ENCODE results near the gene COQ8A.
"Not testable (repeated sequence)": the region's sequence is repeated elsewhere in the genome, so short reads cannot be mapped to it uniquely, and the experiment has no call there.

The COQ8A gene

GRCh38 chr1:226929260-226930111, 10.6 kb upstream of the COQ8A start:
- not testable (repeated sequence) for DNase-seq

- DNase-seq, result no peak
Observed at GRCh38 chr1:226934483-226935237, 5.4 kb upstream of the COQ8A start.

DNA sequence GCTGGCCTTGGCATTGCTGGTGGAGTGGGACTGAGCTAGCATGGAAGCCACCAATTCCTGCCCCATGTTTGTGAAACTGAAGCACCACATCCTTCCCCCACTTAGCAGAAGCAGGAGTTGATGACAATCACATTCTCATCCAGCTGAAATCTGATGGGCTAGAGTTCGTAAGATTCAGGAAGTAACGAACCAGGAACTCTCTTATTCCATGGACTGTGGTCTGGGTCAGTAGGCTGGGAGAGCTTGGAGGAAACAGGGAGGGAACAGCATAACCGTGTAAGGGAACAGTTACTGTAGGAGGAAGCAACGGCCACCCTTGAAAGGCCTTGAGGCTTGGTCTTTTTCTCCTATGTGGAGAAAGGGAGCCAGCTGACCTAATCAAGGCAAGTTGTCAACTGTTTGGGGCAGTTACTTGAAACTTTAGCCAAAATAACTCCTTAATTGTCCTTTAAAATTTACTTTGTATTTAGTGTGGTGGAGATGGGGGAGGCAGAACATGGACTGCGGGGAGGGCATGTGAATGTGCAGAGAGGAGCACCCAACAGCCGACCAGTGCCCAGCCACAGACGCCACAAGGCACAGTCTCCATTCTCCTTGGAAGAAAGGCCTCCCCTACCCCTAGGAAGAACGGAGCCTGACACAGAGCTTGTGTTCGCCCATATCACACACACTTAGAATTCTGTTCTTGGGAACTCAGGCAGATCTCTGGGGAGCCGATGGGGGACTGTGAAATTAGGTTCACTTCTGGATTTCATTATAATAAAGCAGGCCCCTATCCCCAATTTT, 2.0 kb upstream of the COQ8A start:
- DNase-seq, result peak; percentile 9

DNA sequence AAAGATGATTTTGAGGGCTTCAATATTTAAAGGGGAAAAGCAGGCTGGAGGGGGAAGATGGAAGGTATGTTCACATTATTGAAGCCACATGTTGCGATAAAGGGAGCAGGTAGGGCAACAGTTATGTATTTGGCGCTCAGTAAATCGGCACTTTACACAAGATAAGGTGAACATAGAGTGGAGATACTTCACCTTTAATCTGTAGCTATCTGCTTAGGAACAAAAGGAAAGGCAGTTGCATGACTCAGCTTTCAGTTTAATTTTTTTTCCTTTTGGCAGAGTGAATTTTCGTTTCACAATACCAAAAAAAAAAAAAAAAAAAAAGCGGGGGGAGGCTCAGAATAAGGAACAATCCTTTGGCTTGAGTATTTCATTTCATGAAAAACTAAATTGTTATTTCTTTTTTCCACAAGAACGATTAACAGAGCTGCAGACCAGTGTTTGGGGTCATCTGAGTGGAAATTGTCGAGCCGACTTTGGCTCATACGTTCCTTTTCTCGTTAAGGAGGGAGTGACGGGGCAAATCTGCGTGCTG, 1.1 kb upstream of the COQ8A start:
- DNase-seq, result peak; percentile 81

DNA sequence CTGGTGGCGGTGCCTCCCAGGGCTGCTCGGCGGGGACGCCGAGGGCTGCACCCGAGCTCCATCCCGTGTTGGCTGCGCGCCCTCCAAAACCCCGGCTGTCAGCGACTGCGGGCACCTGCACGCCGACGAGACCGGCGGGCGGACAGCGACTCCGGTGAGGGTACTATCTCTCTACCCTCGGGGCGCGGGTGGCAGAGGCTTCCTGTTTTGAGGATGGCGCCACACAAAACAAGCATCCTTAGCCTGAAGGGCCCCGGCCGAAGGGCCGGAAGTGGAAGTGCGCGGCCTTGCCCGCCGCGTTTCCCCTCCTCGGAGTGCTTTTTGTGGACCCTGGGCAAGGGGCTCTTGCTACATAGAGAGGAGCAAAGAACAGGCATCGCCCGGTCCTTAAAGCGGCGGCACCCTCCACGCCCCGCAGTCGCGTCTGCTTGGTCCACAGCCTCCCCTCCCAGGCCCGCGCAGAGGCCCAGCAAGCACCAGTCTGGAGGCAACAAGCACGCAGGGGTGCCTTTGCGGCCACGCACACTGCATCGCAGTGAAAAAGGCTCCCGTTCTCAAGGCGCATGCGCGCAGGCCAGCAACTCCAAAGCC, 561 bp upstream of the COQ8A start:
- DNase-seq, result peak; percentile 85

DNA sequence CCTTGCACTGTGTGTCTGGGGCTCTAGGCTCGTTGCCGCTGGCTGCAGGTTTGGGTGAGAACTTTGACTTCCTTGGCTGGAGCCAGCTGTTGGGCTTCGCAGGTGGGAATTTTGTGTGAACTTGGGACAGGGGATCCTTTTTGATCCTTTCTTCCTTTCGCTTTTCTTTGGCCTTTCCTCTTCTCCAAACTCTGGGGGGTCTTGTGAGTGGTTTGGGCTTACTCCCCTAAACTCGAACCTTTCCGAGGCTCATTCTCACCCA, 643 bp downstream of the COQ8A start:
- no peak for DNase-seq

- DNase-seq, result no peak
Observed at GRCh38 chr1:226942392-226942791, 2.3 kb downstream of the COQ8A start.

- DNase-seq, result no peak
Observed at GRCh38 chr1:226943156-226943555, 3.1 kb downstream of the COQ8A start.

DNA sequence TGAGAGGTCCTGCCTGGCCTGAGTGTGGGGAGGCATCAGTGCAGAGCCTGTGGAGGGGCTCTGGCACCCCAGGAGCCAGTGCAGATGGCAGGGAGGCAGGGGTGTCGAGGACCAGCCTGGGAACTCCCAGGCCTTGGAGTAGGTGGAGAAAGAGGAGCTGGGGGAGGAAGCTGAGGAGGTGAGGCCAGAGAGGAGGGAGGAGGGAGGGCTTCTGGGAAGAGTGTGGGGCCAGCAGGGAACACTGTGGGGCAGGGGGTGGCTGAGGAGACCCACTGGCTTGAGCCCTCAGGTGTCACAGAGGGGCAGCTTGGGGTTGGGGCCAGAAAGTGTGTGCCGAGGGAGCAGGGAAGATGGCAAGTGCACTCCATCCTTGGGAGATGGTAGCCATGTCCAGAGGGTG, 3.8 kb downstream of the COQ8A start:
- DNase-seq, result no peak

GRCh38 chr1:226945106-226945857, 5.2 kb downstream of the COQ8A start:
- no peak for DNase-seq

GRCh38 chr1:226945858-226946245, 5.8 kb downstream of the COQ8A start:
- no peak for DNase-seq

DNA sequence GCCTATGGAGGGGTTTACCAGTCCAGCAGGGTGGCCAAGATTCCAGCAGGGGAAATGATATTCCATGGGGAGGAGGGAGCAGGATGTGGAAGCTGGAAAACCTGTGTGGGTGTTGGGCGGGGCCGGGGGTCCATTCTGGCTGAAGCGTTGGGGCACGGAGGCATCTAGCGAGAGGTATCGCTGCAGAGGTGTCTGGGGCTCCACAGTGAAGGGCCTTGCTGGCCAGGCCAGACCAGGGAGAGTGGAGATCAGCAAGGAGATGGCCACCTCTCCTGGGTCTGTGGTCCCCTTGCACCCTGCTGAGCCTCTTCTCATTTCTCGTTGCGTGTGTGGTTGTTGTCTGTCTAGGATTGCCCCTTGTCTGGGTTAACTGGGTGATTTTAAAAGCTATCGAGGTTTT, 6.2 kb downstream of the COQ8A start:
- DNase-seq, result no peak

- DNase-seq, result no peak
Observed at GRCh38 chr1:226946841-226947240, 6.7 kb downstream of the COQ8A start.

GRCh38 chr1:226948051-226948450, 8.0 kb downstream of the COQ8A start:
- no peak for DNase-seq

- DNase-seq, result no peak
Observed at GRCh38 chr1:226948480-226948879, 8.4 kb downstream of the COQ8A start.

DNA sequence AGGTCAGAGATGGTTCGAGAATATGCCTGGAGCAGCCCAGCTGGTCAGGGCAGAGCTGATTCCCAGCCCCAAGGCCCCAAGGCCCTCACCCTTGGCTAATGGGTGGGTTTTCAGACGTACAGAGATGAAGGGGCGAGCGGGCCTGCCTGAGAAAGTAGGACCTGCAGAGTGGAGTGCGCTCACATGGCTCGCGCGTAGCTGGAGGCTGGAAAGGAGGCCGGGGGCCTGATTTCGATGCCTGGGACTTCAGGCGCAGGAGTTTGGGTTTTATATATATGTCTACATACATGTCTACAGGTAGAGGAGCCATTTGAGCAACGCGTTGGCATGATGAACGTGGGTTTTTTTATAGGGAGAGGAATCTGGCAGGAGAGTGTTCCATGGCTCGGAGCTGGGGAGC, 8.9 kb downstream of the COQ8A start:
- DNase-seq, result no peak

DNA sequence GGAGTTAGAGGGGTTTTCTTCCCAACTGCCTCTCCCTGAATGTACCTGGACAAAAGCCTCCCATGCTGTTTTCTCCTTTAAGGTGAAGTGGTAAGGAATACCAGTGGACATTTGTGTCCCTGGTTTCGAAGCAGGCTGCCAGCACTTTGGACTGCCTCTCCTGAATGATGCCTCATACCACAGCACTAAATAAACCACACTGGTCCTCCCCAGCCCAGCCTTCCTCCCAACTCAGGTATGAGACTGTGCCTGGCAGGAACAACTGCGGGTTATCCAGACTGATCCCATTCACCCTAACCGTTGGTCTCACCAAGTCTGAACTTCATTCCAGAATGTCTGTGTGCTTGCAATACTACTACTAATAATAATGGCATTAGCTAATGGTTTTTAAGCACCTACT, 9.3 kb downstream of the COQ8A start:
- DNase-seq, result no peak

- DNase-seq, result no peak
Observed at GRCh38 chr1:226950316-226950715, 10.2 kb downstream of the COQ8A start.

DNA sequence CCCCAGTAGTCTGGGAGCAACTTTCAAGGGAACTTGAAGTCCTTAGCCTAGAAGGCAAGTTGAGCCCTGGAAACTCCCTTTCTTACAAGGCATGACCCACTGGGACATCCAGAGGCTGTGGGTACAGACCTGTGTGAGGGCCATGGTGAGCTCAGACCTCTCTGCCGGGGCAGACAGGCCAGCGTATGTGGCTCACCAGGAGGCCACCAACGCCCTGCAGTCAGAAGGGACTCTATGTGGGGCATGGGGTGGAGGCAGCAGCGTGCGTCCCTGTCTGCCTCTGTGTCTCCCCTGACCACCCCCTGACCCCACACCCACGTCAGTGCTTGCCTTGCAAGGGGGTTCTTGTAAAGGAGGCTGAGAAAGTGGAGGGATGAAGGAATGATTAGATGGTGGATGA, 10.8 kb downstream of the COQ8A start:
- DNase-seq, result no peak

DNA sequence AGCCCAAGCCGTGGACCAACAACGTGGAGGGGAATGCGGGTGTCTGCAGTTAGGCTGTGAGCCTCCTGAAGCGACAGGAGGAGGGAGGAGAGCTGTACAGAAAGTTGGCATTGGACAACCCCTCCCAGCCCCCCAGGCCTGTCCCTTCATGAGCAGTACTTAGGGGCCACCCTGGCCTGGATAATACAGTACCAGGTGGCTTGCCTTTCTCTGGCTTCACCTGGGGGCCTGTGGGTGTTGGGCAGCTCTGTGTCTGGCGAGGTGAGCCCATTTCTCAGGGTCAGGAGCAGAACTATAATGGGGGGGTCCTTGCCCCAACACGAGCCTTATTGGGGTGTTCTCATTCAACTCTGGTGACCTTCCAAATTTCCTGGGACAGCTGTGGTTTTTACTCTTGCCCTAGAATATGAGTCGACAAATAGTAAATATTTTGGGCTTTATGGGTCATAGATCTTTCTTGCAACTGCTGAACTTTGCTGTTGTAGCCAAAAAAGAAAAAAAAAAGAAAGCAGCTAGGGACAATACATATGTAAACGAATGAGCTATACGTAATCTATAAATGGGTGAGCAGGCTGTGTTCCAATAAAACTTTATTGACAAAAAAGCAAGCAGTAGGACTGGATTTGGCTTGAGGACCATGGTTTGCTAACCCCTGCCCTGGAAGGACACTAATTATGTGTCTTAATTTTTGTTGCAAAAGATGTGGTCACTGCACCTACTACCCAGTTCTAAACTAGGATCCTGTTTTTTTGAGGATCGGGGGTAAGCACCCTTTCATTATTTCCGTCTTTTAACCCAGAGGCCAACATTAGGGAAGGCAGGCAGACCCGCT, 11.4 kb downstream of the COQ8A start:
- DNase-seq, result no peak

- no peak for DNase-seq
Observed at GRCh38 chr1:226952118-226952441, 12.0 kb downstream of the COQ8A start.
